Measurements from ENCODE around the gene FAM53B. TPM values are rescaled to one million over a fixed set of nuclear protein-coding genes. Genes with fewer than 3 reads are reported as not detected.

Gene FAM53B
- total and polyA plus RNA-seq, 12 donors = 11.6 to 42.9 (median 29.1) TPM

DNA sequence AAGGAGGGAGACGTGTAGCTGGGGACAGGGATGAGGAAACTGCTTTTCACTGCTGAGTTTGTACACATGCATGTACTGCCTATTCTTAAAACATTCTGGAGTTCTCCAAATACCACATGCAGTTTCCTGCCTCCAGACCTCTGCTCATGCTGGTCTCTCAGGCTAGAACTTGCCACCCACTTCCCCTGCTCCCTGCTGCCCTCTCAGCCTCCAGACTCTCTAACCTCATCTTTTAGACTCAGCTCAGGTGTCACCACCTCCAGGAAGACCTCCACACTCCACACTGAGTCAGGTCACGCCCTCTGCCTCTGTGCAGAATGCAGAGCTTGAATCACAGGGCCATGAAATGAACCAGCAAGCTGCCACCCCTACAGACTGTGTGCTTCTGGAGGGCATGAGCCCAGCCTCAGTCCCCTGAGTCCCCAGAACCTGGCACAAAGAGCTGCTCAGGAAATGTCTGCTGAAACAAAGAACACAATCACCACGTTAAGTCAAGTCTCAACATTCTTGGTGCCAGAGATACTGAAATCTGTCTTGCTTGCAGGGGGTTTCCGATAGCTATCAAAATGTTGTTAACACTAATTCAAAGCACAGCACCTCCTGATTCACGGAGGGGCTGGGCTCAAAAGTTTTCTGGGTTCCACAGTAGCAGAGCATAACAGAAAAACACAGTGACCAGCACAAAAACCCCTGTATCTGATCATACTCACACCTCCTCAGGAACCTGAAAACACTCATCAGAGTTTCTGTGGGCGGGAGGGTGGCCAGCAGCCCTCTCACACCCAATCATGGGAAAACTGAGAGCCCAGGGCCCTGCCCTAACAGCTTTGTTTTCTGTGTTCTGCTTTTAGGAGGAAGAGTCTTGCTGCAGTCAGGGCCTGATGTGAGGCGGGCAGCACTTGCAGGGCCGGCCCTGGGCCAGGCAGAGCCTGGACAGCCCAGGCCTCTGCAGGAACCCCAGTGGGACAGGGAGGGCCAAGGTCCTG lies 21.1 kb downstream of the FAM53B start:
- DNase-seq (peak in 1 of 2 donors; percentile 67), ATAC-seq (peak; percentile 29 to 67 (median 50))
- peaks cover 42 to 100% (median 99%) of the 10 kb centered on the region in 9 donors for H3K4me1 ChIP-seq
- H3K27ac ChIP-seq = peak overlapping the region; percentile 65 to 90 (median 80)
- intact Hi-C loops (cut with DNase I) = loop anchor here in 2 of 10 donors (5.0 kb wide), 2 partner anchors 56 to 91 kb away; no protein-coding TSS in a partner anchor
- 24 to 35% methylated on average over 8 of the region's 8 CpGs for WGBS, 2 donors
- peak overlapping the region in 1 of 10 donors; percentile 12 for H3K4me3 ChIP-seq
- H3K27me3 ChIP-seq = no peaks in the 10 kb centered on the region
- TF ChIP-seq, protein P1, sequence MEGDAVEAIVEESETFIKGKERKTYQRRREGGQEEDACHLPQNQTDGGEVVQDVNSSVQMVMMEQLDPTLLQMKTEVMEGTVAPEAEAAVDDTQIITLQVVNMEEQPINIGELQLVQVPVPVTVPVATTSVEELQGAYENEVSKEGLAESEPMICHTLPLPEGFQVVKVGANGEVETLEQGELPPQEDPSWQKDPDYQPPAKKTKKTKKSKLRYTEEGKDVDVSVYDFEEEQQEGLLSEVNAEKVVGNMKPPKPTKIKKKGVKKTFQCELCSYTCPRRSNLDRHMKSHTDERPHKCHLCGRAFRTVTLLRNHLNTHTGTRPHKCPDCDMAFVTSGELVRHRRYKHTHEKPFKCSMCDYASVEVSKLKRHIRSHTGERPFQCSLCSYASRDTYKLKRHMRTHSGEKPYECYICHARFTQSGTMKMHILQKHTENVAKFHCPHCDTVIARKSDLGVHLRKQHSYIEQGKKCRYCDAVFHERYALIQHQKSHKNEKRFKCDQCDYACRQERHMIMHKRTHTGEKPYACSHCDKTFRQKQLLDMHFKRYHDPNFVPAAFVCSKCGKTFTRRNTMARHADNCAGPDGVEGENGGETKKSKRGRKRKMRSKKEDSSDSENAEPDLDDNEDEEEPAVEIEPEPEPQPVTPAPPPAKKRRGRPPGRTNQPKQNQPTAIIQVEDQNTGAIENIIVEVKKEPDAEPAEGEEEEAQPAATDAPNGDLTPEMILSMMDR (IDR thresholded peaks at IDR 0.05) = no peak
- no peaks in the 10 kb centered on the region for H3K9me3 ChIP-seq
- peaks cover 0 to 5% (median 0%) of the 10 kb centered on the region in 9 donors for H3K36me3 ChIP-seq

DNA sequence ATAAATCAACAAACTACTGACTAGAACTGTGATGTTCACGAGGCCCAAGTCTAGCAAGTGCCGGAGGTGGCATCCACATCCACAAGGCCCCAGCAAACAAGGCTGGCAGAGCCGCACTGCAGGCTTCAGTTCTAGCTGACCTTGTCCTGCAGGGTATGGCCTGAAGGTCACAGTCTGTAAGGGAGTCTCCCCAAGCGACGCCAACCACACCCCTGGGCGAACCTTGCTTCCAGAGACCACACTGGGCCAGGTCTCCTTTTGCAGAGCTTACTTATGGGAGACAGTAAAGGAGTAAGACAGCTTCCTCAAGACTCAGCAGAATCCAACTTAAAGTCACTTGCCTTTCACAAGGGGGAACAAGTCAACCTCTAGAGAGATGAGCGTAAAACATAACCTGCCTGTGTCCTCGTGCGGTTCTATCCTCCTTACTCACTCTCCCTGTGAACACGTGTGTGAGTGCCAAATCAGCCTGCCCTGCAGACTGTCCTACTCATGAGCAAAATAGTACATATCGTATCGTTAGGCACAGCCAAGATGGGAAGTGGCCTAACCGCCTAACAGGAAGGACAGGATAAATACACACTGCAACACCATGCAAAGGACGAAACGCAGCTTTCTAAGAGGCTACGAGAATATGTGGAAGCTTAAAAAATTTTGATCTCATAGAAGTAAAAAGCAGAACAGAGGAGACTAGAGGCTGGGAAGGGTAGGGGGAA lies 22.7 kb downstream of the FAM53B start:
- DNase-seq (peak in 1 of 2 donors; percentile 61), ATAC-seq (peak; percentile 50 to 88 (median 66))
- 23 to 30% methylated on average over 16 of the region's 16 CpGs for WGBS, 2 donors
- no peaks in the 10 kb centered on the region for H3K27me3 ChIP-seq
- intact Hi-C loops (cut with DNase I) = loop anchor here in 3 of 10 donors (2.0 to 5.0 kb wide), 3 partner anchors 19 to 89 kb away; no protein-coding TSS in a partner anchor
- H3K9me3 ChIP-seq = no peaks in the 10 kb centered on the region
- H3K4me1 ChIP-seq = peaks cover 38 to 100% (median 99%) of the 10 kb centered on the region in 9 donors
- H3K4me3 ChIP-seq = no peak overlapping the region
- TF ChIP-seq, protein P1 (IDR thresholded peaks at IDR 0.05) = no peak
- H3K27ac ChIP-seq = peak overlapping the region; percentile 65 to 90 (median 80)
- H3K36me3 ChIP-seq = peaks cover 0 to 5% (median 0%) of the 10 kb centered on the region in 9 donors

DNA sequence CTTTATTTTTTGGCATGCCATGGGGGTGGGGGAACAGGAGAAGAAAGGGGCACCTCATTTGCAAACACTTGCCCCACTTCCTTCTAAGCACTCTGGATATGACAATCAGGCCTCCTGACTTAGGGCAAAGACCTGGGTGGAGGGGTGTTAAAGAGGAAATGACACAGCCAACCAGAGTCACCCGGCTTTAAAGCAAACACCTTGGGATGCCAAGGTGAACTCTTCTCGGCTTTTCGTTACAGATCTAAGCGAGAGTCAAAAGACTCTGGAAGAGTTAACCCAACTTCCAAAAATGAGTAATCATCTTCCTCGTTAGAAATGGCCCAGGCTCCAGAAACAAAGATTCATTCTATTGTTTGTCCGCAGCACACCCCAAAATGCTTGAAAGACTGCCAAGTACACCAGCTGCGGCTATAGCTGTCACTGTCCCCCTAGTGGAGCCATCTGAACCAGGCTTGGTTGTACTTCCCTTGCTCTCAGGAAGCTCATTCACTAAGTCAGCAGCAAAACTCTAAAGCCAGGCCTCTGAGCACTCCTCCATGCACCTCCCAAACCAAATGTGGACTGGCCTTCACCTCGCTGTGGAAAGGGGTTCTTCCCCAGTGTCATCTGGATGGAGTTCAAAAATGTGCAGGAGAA lies 24.8 kb downstream of the FAM53B start:
- TF ChIP-seq, protein P1 (IDR thresholded peaks at IDR 0.05) = peak; percentile 41 to 73 (median 56)
- H3K36me3 ChIP-seq = no peaks in the 10 kb centered on the region
- peak overlapping the region; percentile 41 to 90 (median 78) for H3K27ac ChIP-seq
- peak; percentile 24 to 72 (median 42) for ATAC-seq
- intact Hi-C loops (cut with DNase I) = no loop called here
- no peak overlapping the region for H3K4me3 ChIP-seq
- no peaks in the 10 kb centered on the region for H3K9me3 ChIP-seq
- peaks cover 28 to 100% (median 94%) of the 10 kb centered on the region in 9 donors for H3K4me1 ChIP-seq
- H3K27me3 ChIP-seq = no peaks in the 10 kb centered on the region
- peak in 1 of 2 donors; percentile 85 for DNase-seq
- 23 to 30% methylated on average over 8 of the region's 8 CpGs for WGBS, 2 donors
